Hindlimb muscle (tissue), 1 donor: ENCODE results near the gene COL6A1. TPM values are rescaled to one million over a fixed set of nuclear protein-coding genes. Genes with fewer than 3 reads are reported as not detected.
"Not testable (repeated sequence)": the region's sequence is repeated elsewhere in the genome, so short reads cannot be mapped to it uniquely, and the experiment has no call there.

Source experiments
- DNase-seq: peaks from one replicate; pipeline ENCODE4 v3.0.0-alpha.2; 2013
- polyA plus RNA-seq: library from polyadenylated mRNA; unstranded; fragments of 120-200 nt; gene quantifications from one replicate; pipeline ENCODE4 v1.2.1, GENCODE V29; 2013; ENCODE audit not compliant: insufficient read length

COL6A1 gene
- polyA plus RNA-seq, 1 donor: 430 TPM

DNA sequence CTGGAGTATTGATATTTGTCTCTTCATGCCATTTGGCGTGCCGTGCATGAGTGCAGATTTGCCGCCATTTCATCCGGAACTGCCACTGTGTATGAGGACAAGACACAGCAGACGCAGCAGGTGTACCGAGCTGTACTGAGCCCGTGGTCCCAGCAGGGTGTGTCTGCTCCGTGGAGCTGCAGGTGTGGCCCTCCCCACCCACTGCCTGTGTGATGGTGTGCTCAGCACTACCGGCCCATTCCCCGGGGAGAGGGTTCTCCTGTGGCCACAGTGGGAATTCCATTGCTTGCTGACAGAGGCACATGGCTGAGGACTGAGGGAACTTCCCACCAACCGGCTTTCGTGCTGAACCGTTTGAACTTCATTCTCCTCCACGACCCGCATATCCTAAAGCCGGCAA lies 34.3 kb upstream of the COL6A1 start:
- DNase-seq: no peak

DNA sequence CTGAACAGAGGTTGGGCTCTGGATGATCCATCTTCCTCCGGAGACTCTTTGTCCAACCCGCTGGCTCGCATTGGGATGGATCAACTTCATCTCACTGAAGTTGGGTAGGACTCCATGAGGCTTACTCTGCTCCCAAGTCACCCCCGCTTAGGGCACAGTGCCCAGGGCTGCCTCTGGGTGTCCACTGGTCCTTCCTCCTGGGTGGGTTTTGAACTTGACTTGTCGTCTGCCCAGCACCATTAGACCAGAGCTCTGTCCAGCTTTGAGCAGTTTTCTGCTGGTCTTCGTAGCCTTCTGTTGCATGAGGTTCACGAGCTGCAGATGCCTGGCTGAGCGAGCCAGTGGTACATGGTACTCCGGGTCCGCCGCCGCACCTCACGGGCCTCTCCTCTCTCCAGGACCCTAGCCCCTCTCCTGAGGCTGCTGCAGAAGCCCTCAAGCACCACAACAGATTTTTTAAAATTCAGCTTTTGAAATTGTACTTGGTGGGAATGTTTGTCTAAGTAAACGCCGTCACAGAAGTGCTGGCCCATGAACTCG lies 33.8 kb upstream of the COL6A1 start:
- DNase-seq: no peak

DNA sequence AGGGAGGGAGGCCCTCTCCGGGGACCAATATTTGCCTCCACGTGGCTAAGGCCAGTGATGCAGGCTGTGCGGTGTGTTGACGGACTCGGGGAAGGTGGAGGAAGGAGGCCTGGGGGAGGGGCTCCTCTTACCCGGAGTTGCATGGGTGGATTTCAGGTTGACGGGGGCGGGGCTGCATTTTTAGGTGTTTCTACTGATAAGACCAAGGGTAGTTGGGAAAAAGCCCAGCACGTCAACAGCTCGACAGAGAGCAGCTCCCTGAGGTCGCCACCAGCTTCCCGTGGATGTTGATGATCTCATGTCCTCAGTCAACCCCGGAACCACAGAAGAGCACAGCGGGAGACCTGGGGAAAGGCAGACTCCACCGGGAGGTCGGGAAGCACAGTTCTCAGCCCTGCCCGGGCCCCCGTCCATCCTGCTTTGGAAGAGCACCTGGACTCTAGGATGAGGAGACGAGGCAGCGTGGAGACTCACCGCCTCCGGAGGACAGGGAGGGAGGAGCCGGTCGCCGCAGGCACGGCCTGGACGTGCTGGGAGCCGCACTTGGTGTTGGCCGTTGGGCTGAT lies 32.9 kb upstream of the COL6A1 start:
- DNase-seq: no peak

DNA sequence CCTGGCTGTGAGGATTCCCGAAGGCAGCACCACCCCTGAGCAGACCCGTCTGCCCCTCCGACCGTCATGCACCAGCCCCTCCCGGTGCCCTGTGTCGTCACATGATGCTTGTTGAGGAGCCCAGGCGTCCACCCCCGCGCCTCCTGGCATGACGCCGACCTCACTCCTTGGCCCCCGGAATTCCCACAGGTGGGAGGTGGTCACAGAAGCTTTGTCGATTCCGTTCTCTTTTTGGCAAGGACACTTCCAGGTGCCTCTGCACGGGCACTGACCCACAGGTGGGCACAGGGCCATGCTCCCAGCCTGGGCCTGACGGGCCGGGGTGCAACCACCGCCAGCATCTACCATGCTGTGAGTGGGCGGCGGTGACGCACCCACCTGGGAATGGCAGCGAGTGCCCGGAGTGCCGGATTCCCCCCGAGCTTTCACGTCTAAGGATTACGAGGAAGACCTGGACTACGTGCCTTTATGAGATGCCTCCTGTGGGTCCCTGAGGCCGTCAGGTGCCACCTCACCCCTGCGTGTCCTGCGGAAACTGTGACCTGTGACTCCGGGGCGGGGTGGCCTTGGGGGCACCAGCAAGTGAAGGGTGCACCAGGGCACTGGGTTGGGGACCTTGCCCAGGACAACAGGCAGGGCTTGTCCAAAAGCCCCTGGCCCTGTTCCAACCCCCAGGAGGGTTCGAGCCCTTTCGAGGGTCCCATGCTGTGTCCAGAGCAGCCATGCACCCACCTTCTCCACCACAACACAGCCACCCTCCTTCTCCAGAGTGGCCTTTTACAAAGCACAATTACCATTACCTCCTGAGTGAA lies 31.4 kb upstream of the COL6A1 start:
- DNase-seq: no peak

DNA sequence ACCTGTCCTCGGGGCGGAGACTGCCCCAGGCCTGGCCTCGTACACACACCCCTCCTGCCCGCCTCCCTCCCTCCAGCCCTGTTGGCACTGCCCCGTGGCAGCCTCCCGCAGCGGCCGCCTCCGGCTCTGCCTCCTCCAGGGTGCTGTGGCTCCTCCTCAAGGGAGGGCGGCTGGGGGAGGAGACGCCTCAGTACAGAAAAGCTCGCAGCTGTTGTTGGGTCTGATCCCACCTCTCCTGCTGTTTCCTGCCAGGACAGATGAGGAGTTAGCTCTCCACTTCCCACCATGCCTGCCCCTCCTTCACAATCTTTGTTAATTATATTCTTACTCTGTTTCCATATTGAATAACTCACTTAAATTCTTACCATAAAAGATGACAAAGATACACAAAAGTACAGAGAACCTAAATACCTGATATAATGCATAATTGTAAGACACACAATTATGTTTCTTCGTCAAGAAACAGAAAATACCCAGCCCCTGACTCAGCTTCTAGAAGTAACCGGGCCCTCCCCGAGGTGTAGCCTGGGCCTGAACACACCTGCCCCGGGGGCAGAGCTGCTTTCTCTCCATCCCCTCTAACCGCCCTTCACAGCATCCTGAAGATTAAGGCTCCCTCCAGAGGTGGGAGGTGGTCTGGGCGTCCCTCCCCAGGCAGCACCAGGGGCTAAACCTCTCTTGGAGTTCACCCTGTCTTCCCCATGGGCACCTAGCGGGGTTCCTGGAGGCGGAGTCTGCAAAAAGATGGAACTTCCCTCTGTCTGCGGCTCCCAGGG lies 30.6 kb upstream of the COL6A1 start:
- peak; percentile 72 for DNase-seq

DNA sequence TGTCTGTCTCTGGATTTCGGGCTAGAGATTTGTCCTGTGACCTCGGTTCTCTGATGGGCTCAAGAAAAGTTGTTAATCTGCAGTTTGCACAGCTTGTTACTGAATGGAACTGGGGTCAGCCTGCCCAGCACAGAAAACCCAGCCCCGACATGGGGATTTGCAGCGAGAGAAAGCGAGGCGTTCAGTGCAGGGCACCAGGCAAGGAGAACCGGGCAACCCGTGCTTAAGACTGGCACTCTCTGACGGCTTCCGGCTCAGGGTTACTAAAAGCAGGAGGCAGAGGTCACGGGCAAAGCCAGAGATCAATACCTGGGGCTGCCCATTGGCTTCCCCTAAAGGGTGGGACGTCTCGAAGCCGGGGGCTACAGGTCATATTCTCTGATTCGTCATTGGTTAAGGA lies 29.9 kb upstream of the COL6A1 start:
- DNase-seq: no peak

DNA sequence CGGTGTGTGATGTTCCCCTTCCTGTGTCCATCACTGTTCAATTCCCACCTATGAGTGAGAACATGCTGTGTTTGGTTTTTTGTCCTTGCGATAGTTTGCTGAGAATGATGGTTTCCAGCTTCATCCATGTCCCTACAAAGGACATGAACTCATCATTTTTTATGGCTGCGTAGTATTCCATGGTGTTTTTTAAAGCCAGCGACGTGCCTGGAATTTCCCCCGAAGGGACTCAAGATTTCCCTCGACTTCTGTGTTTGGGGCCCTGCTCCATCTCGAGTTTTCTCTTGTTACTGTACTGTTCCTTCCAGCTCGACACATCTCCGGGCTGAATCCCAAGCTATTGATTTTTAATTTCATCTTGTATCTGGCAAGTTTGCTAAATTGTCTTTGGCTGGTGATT lies 29.0 kb upstream of the COL6A1 start:
- not testable (repeated sequence) for DNase-seq

DNA sequence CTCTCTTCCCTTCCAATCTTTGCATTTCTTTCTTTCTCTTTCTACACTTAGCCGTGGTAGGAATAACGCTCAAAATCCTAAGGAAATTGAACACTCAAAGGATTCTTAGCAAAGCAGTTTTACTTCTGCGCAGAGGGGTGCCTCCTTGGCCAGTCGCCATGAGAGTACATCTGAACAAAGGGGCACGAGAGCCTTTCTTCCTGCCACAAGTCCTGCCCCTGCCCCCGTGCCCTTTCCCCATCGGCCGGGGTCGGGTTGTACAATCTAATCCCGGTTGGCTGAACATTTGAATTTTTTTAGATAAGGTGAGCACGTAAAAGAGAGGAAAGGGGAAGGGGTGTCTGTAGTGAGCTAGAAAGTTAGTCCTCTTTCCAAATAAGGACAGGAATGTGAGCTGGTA lies 28.6 kb upstream of the COL6A1 start:
- no peak for DNase-seq

DNA sequence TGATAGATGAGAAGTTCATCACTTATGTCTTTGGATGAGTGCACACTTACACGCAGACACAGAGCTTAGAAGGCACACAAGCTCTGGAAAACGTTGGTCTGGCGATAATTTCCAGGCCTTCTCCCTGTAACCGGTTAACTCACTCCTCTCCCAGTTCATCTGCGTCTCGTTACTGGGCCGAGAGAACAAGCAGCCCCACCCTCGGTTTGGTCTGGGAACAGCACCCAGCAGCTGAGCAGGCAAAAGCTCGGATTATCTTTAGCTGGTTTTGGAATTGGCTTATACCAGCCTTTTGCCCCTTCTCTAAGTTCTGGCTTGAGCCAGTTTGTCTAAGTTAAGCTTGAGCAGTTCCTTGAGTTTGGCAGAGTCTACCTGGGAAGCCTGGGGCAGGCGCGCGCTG lies 27.3 kb upstream of the COL6A1 start:
- DNase-seq: no peak

DNA sequence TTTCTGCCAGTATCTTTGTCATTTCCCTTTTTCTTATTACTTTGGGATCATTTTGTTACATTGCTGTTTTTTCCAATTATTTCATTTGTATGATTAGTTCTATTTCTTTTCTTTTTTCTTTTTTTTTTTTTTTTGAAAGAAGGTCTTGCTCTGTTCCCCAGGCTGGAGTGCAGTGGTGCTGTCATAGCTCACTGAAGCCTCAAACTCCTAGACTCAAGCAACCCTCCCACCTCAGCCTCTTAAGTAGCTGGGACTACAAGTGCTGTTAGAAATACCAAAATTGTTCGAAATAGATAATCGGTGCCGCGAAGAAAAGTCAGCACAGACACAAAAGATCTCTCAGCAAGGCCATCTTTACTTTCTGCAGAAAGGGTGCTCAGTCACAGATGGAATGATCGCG lies 26.6 kb upstream of the COL6A1 start:
- no peak for DNase-seq

DNA sequence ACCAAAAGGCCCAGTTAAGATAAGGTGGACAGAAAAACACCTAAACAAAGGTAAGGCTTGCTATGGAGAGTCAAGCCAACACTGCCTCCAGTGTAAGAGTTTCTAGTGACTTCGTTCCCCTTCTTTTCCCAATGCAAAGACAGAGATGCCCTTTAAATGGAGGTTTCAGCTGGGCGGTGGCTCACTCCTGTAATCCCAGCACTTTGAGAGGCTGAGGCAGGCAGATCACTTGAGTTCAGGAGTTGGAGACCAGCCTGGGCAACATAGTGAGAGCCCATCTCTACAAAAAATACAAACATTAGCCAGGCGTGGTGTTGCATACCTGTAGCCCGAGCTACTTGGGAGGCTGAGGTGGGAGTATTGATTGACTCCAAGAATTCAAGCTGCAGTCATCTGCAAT lies 24.0 kb upstream of the COL6A1 start:
- no peak for DNase-seq

DNA sequence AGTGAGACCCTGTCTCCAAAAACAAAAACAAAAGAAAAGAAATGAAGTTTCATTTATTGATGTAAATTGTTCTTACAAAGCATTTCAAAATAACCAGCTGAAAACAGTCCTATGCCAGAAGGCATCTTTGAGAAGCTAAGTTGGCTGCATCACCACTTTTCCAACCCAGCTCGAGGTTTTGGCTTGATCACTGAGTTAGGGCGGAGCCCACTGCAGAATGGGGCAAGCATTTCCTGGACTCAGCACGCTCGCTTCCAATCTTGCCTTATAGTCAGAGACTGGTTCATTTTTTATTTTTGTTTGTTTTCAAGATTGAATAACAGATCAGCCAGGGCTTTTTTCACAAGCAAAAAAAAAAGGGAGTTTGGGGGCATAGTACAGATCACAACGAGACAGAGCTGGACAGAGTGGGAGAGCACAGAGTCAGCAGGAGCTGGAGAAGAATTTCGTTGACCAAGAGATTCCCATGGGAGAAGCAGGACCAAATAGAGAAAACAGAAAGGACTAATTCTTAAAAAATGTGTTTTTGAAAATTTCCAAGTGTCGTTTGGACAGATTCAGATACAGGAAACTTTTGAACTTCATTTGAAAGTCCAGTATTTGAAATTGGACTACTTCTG lies 23.5 kb upstream of the COL6A1 start:
- DNase-seq: no peak

DNA sequence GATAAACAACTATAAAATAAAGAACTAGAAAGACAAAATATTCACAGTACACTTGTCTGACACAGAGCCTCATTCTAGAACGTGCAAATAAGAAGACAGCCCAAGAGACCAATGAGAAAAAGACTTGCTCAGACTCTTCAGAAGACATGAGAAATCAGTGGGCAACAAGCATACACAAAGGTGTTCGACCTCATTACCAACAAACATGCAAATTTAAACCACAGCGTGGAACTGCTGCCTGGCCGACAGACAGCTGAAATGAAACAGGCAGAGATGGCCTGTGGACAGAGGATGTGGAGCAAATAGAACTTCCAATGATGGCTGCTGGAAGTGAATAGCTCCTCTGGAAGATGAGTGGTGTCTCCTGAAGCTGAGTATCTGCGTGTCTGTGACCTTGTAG lies 22.4 kb upstream of the COL6A1 start:
- no peak for DNase-seq

DNA sequence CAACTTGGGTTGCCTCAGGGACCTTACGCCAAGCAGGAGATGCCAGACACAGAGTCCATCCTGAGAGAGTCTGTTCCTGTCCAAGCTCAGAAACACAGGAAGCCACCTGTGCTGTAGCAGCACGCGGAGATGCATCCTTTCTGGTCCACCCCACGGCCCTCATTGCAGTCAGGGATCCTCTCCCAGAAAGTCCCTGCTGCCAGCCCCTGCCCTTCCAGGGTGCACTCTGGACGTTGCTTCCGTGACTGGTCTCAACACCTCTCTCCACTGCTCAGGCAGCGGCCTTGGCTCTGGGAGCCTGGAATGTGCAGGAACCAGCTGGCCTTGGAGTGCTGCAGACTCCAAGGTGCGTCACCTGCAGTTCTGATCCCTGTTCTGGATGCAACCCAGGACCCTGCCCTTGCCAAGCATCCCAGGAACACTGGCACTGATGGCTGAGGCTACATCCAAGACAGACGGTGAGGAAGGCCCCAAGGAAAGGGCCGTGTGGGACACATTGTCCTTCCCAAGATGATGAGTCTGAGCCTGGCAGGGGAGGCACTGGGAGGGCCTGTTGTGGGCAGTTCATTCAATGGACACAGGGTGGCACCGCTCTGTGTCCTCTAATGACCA lies 21.7 kb upstream of the COL6A1 start:
- DNase-seq: no peak

DNA sequence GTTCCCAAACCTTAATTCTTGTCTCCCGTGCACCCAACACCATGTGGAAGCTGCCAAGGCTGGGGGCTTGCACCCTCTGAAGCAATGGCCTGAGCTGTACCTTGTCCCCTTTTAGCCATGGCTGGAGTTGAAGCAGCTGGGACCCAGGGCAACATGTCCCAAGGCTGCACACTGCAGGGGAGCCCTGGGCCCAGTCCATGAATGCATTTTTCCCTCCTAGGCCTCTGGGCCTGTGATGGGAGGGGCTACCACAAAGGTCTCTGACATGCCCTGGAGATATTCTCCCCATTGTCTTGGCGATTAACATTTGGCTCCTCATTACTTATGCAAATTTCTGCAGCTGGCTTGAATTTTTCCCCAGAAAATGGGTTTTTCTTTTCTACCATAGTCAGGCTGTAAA lies 20.2 kb upstream of the COL6A1 start:
- not testable (repeated sequence) for DNase-seq

DNA sequence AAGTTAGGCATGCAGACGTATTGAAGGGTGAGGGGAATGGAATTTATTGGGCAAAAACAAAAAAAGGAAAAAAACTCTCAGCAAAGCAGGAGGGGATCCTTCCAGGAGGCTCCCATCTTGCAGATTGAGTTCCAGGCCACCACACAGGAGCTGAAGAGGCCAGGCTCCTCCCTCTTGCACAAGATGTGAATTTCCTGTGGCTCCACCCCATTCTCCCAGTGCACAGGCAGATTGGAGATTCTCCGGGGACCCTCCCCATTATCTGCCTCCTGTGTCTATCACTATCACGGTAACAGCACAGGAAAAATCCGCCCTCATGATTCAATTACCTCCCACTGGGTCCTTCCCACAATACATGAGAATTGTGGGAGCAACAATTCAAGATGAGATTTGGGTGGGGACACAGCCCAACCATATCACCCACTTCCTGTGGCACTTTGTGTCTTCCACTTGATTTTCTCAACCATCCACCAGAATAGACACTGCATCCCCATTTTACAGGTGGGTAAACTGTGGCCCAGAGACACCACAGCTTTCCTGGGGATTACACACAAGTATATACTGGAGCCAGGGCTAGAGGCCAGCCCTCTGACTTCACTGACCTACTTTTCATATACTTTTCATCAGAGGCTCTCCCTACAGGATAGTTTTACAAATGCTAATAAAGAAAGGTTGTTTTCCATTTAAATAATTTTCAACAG lies 18.9 kb upstream of the COL6A1 start:
- no peak for DNase-seq

DNA sequence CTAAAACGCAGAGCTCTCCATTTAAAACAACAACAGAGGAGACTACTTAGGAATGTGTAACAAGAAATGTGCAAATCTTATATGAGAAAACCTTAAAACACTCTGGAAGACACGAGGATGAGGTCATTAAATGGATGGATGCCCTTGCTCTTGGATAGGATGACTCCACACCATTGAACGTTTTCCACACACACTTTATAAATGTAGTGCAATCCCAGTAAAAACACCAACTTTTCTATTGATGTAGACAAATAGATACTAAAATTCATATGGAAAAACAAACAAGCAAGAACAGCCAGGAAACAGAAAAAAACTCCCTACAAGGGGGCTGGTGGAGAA lies 18.4 kb upstream of the COL6A1 start:
- DNase-seq: peak; percentile 84

DNA sequence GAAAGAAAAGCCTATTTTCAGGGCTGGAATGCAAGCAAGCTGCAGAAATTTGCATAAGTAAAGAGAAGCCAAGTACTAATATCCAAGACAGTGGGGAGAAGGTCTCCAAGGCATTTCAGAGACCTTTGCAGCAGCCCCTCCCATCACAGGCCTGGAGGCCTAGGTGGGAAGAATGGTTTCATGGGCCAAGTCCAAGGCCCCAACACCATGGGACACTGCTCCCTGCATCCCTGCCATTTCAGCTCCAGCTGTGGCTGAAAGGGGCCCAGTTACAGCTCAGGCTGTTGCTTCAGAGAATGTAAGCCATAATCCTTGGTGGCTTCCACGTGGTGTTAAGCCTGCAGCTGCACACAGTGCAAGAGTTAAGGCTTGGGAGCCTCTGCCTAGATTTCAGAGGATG lies 16.9 kb upstream of the COL6A1 start:
- no peak for DNase-seq

DNA sequence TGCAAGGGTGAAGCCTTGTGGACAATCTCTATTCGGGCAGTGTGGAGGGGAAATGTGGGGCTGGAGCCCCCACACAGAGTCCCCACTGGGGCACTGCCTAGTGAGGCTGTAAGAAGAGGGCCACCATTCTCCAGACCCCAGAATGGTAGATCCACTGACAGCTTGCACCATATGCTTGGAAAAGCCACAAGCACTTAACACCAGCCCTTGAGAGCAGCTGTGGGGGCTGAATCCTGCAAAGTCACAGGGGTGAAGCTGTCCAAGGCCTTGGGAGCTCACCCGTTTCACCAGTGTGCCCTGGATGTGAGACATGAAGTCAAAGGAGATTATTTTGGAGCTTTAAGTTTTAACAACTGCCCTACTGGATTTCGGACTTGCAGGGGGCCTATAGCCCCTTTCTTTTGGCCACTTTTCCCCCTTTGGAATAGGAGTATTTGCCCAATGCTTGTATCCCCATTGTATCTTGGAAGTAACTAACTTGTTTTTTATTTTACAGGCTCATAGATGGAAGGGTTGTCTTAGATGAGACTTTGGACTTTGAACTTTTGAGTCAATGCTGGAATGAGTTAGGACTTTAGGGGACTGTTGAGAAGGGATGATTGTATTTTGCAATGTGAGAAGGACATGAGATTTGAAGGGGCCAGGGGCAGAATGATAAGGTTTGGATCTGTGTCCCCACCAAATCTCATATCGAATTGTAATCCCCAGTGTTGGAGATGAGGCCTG lies 16.3 kb upstream of the COL6A1 start:
- no peak for DNase-seq

DNA sequence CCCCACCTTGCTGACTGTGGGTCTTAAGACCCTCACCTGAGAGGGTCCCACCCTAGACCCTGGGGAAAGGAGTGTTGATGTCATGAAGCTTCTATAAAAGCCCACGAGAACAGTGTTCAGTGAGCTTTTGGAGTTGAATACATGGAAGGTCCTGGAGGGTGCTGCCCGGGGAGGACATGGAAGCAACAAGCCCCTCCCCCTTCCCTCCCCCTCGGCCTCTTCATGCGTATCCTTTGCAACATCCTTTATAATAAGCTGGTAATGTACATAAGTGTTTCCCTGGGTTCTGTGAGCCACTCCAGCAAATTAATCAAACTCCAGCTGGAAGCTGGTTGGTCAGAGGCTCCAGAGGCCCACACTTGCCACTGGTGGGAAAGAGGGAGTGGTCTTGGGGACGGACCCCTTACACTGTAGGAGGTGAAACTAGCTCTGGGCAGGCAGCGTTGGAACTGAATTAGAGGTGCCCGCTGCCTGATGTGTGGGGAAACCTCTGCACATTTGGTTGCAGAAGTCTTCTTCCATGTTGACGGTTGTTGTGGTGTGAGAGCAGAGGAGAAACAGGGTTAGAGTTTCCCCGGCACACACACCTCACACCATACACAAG lies 14.7 kb upstream of the COL6A1 start:
- DNase-seq: no peak
